GM12878 (cell line): ENCODE data around the gene NCAM1. TPM values are rescaled to one million over a fixed set of nuclear protein-coding genes. Genes with fewer than 3 reads are reported as not detected.

ENCODE experiments used
- ATAC-seq: fragments of 200-7000 bp; cut with Tn5 transposase; 3 replicates; pipeline ENCODE4 v1.9.1; 2020; ENCODE audit warnings: mild to moderate bottlenecking, moderate library complexity
- BruUV-seq: library from RNA; stranded (reverse); fragments of 400-500 nt; replicated peaks from 2 replicates; lab custom pipeline; 2021; lab: Mats Ljungman, UMichigan
- CTCF ChIA-PET: fragments of 300-600 bp; sonication (Branson Sonifier 250); formaldehyde crosslinking; extraction: SDS; loops from one replicate; lab custom pipeline; 2021; ENCODE audit warnings: inconsistent platforms; lab: Yijun Ruan, JAX
- POLR2A ChIA-PET: fragments of 350-600 bp; formaldehyde crosslinking; extraction: SDS; loops from one replicate; lab custom pipeline; 2021; ENCODE audit warnings: inconsistent platforms; lab: Charles Lee
- RAD21 ChIA-PET: fragments of 300-600 bp; sonication (Branson Sonifier 250); formaldehyde crosslinking; loops from one replicate; lab custom pipeline; 2023; ENCODE audit warnings: antibody characterized with exemption; ENCODE audit not compliant: unreplicated experiment; lab: Charles Lee
- SMC1A ChIA-PET: fragments of 300-600 bp; sonication (Branson Sonifier 250); formaldehyde crosslinking; loops from one replicate; lab custom pipeline; 2023; ENCODE audit not compliant: unreplicated experiment, uncharacterized antibody; lab: Charles Lee
- DNase-seq: peaks from one replicate; pipeline ENCODE4 v3.0.0-alpha.2; 2011; ENCODE audit warnings: low read depth, low spot score
- FAIRE-seq: peaks from 3 replicates; lab custom pipeline; 2011; peaks lifted over from hg19 to GRCh38; lab: Jason Lieb, UNC
- H2AFZ ChIP-seq: 2 replicates; pipeline ENCODE4 v1.6.0; 2011; ENCODE audit warnings: low read depth, low read length, control low read depth; ENCODE audit not compliant: control insufficient read depth
- H3K27ac ChIP-seq: 2 replicates; pipeline ENCODE4 v1.5.1; 2011; ENCODE audit warnings: control low read depth; ENCODE audit not compliant: control insufficient read depth, insufficient read depth
- H3K27me3 ChIP-seq, 2 experiments: replicated peaks in 1 of 2; 2 replicates each; pipeline versions ENCODE4 v1.6.0 to v1.6.1; 2011; ENCODE audit warnings: low read length in 1 of 2; ENCODE audit not compliant: control insufficient read depth in 2 of 2, insufficient read depth in 2 of 2
- H3K36me3 ChIP-seq, 2 experiments: 2 replicates each; pipeline ENCODE4 v1.5.1; 2011; ENCODE audit warnings: low read length in 1 of 2; ENCODE audit not compliant: control insufficient read depth in 2 of 2, insufficient read depth in 2 of 2
- H3K4me1 ChIP-seq: 2 replicates; pipeline ENCODE4 v1.6.1; 2011; ENCODE audit warnings: mild to moderate bottlenecking, low read length, moderate library complexity, mixed read lengths; ENCODE audit not compliant: control insufficient read depth, insufficient read depth
- H3K4me2 ChIP-seq: 2 replicates; pipeline ENCODE4 v1.6.0; 2011; ENCODE audit warnings: control low read depth; ENCODE audit not compliant: control insufficient read depth, insufficient read depth
- H3K4me3 ChIP-seq: fragments of 200-600 bp; sonication (generic); 2 replicates; pipeline ENCODE4 v1.5.1; 2016
- H3K79me2 ChIP-seq: 2 replicates; pipeline ENCODE4 v1.6.0; 2011; ENCODE audit warnings: low read length; ENCODE audit not compliant: control insufficient read depth, insufficient read depth
- H3K9ac ChIP-seq: 2 replicates; pipeline ENCODE4 v1.8.0; 2011; ENCODE audit warnings: low read length, control low read depth, mixed read lengths; ENCODE audit not compliant: control insufficient read depth, insufficient read depth
- H3K9me3 ChIP-seq: replicated peaks from 3 replicates; pipeline ENCODE4 v1.5.1; 2011; ENCODE audit warnings: mild to moderate bottlenecking, low read length; ENCODE audit not compliant: control insufficient read depth, insufficient read depth
- H4K20me1 ChIP-seq: 2 replicates; pipeline ENCODE4 v1.6.0; 2011; ENCODE audit not compliant: control insufficient read depth, insufficient read depth
- ASH2L ChIP-seq: fragments of 300-600, 200-600 bp; sonication (generic); IDR thresholded peaks from 2 replicates; pipeline ENCODE4 v1.6.1; 2017; ENCODE audit warnings: low read depth, mild to moderate bottlenecking, borderline replicate concordance
- ATF3 ChIP-seq: IDR thresholded peaks from 2 replicates; pipeline ENCODE4 v1.6.1; 2011; ENCODE audit warnings: low read depth, mild to moderate bottlenecking, low read length, moderate library complexity, borderline replicate concordance; ENCODE audit errors: extremely low read depth
- CREM ChIP-seq: IDR thresholded peaks from 2 replicates; pipeline ENCODE4 v1.6.1; 2014; ENCODE audit warnings: antibody characterized with exemption, low read depth
- DPF2 ChIP-seq: fragments of 450-650 bp; IDR thresholded peaks from 2 replicates; pipeline ENCODE4 v1.6.1; 2017; ENCODE audit warnings: mild to moderate bottlenecking
- E2F8 ChIP-seq: fragments of 450-650 bp; IDR thresholded peaks from 2 replicates; pipeline ENCODE4 v1.6.1; 2018; ENCODE audit warnings: mild to moderate bottlenecking, low read depth, moderate library complexity; ENCODE audit not compliant: partially characterized antibody
- GABPA ChIP-seq: IDR thresholded peaks from 2 replicates; pipeline ENCODE4 v1.6.1; 2014; ENCODE audit warnings: antibody characterized with exemption, low read depth, mild to moderate bottlenecking, inconsistent platforms
- JUNB ChIP-seq: IDR thresholded peaks from 2 replicates; pipeline ENCODE4 v1.6.1; 2016; ENCODE audit warnings: antibody characterized with exemption, mild to moderate bottlenecking
- KDM1A ChIP-seq: fragments of 200-600 bp; sonication (generic); IDR thresholded peaks from 2 replicates; pipeline ENCODE4 v1.6.1; 2016; ENCODE audit warnings: borderline replicate concordance
- PBX3 ChIP-seq: IDR thresholded peaks from 2 replicates; pipeline ENCODE4 v1.6.1; 2011; ENCODE audit warnings: mild to moderate bottlenecking, low read depth, low read length, moderate library complexity; ENCODE audit not compliant: insufficient replicate concordance
- RELB ChIP-seq: fragments of 450-650 bp; IDR thresholded peaks from 2 replicates; pipeline ENCODE4 v1.6.1; 2017; ENCODE audit warnings: low read depth, mild to moderate bottlenecking, moderate library complexity
- SREBF1 ChIP-seq: IDR thresholded peaks from 2 replicates; pipeline ENCODE4 v1.6.1; 2012; ENCODE audit warnings: mild to moderate bottlenecking, low read length
- SREBF2 ChIP-seq: IDR thresholded peaks from 2 replicates; pipeline ENCODE4 v1.6.1; 2012; ENCODE audit warnings: mild to moderate bottlenecking, low read length
- SUPT20H ChIP-seq: IDR thresholded peaks from 2 replicates; pipeline ENCODE4 v1.6.1; 2011; ENCODE audit warnings: low read depth, mild to moderate bottlenecking, low read length, moderate library complexity, borderline replicate concordance; ENCODE audit not compliant: control insufficient read depth
- TAF1 ChIP-seq: IDR thresholded peaks from 2 replicates; pipeline ENCODE4 v1.6.1; 2011; ENCODE audit warnings: mild to moderate bottlenecking, low read depth, low read length, borderline replicate concordance
- YBX1 ChIP-seq: fragments of 450-650 bp; IDR thresholded peaks from 2 replicates; pipeline ENCODE4 v1.6.1; 2016; ENCODE audit warnings: antibody characterized with exemption
- ZSCAN29 ChIP-seq: fragments of 450-650 bp; IDR thresholded peaks from 2 replicates; pipeline ENCODE4 v1.6.1; 2017; ENCODE audit warnings: mild to moderate bottlenecking, moderate library complexity
- WGBS: methylation state at CpG from one replicate; pipeline ENCODE4 v1.1.6; 2016; ENCODE audit warnings: low lambda C conversion rate; ENCODE audit not compliant: insufficient replicate concordance, insufficient coverage; ENCODE audit errors: missing lambda C conversion rate; 5-methylcytosine and 5-hydroxymethylcytosine counted together
- in situ Hi-C: fragments of 300-500 bp; cut with MboI; formaldehyde crosslinking; loops from 9 replicates; pipeline ENCODE4 v1.14.3; 2018; ENCODE audit warnings: mixed read lengths
- intact Hi-C: fragments of 100-400 bp; cut with micrococcal nuclease; formaldehyde crosslinking; loops from one replicate; pipeline ENCODE4 v1.14.2; 2022; ENCODE audit not compliant: unreplicated experiment
- polyA plus RNA-seq, 11 experiments: library from polyadenylated mRNA; depleted of rRNA in 4 of 11; unstranded in 6 of 11; stranded (reverse) in 5 of 11; fragments of >200 nt; fragmentation: Nextera tagmentation in 4 of 11; fragmentation: Illumina TruSeq in 1 of 11; extraction: Ambion mirVana in 4 of 11; extraction: Trizol in 1 of 11; gene quantifications; 1 replicate in 1 of 11; 2 replicates in 10 of 11; pipeline versions ENCODE4 v1.2.1 to v1.2.3, GENCODE V29; 2011 to 2016; ENCODE audit warnings: inconsistent platforms in 2 of 11, missing spikeins in 2 of 11, low read depth in 1 of 11
- total RNA-seq, 4 experiments: library from RNA; depleted of rRNA in 3 of 4; stranded (reverse); fragments of >200 nt in 3 of 4; fragmentation: Illumina TruSeq in 1 of 4; extraction: Trizol in 1 of 4; gene quantifications; 2 replicates each; pipeline versions ENCODE4 v1.2.1 to v1.2.3, GENCODE V29; 2013 to 2021

The NCAM1 gene
- total and polyA plus RNA-seq, 10 of the 15 experiments (the other 5 are each of a cell fraction or from before 2014, with no cell fraction given) = 0.10 to 0.23 (median 0.11) TPM; not detected in 7

GRCh38 chr11:113124578-113124977, 163.4 kb downstream of the NCAM1 start:
- H3K4me1 ChIP-seq = no peaks in the 10 kb centered on the region
- H3K36me3 ChIP-seq = no peaks in the 10 kb centered on the region
- H3K9me3 ChIP-seq = no peaks in the 10 kb centered on the region
- ChIA-PET POLR2A (no interaction called here), SMC1A (no interaction called here), CTCF (interaction anchor here (1.4 kb wide), 1 partner anchor 10 kb away, joined by 5 read pairs; no protein-coding TSS in a partner anchor), RAD21 (no interaction called here)
- intact Hi-C loops = loop anchor here (10.0 kb wide), 1 partner anchor 60 kb away; no protein-coding TSS in a partner anchor
- H3K4me3 ChIP-seq = no peak overlapping the region
- no peaks in the 10 kb centered on the region for H3K79me2 ChIP-seq
- in situ Hi-C loops = no loop called here
- FAIRE-seq (no peak), ATAC-seq (no peak), DNase-seq (no peak)
- H3K9ac ChIP-seq = no peak overlapping the region
- WGBS = 69% methylated on average over 8 of the region's 8 CpGs
- no TSS peak for BruUV-seq
- no peak overlapping the region for H2AFZ ChIP-seq
- no peak overlapping the region for H3K27ac ChIP-seq
- TF ChIP-seq PBX3 (no peak), ZSCAN29 (no peak), RELB (no peak), SREBF1 (no peak), CREM (no peak), TAF1 (no peak), SREBF2 (no peak), GABPA (no peak), ATF3 (no peak), YBX1 (no peak), KDM1A (no peak), JUNB (no peak), SUPT20H (no peak), E2F8 (no peak), ASH2L (no peak), DPF2 (no peak)
- H3K27me3 ChIP-seq = peaks cover 0 to 5% of the 10 kb centered on the region in 2 experiments; a peak in 1 of 4 replicates
- no peaks in the 10 kb centered on the region for H4K20me1 ChIP-seq
- H3K4me2 ChIP-seq = no peak overlapping the region
